Urothelium cell line (cell line): ENCODE measurements around the gene MAP3K7CL.
"Not testable (repeated sequence)": the region's sequence is repeated elsewhere in the genome, so short reads cannot be mapped to it uniquely, and the experiment has no call there.

Experiments used
- DNase-seq: peaks from one replicate; pipeline ENCODE4 v3.0.0; 2011; ENCODE audit warnings: low spot score, mixed read lengths
- FAIRE-seq: peaks from 2 replicates; lab custom pipeline; 2011; peaks lifted over from hg19 to GRCh38; lab: Jason Lieb, UNC

The MAP3K7CL gene

GRCh38 chr21:29166323-29166722 is 35.9 kb downstream of the MAP3K7CL start:
- DNase-seq: no peak
- FAIRE-seq: no peak

GRCh38 chr21:29166853-29167252 is 36.4 kb downstream of the MAP3K7CL start:
- FAIRE-seq: no peak

GRCh38 chr21:29167481-29167880 is 37.0 kb downstream of the MAP3K7CL start:
- not testable (repeated sequence) for DNase-seq, FAIRE-seq

More at GRCh38 chr21:29166853-29167252, 36.4 kb downstream of the MAP3K7CL start:
- DNase-seq: no peak

- FAIRE-seq: peak; percentile 96
Measured at GRCh38 chr21:29168891-29169315, 38.5 kb downstream of the MAP3K7CL start.

GRCh38 chr21:29170944-29171343 is 40.5 kb downstream of the MAP3K7CL start:
- DNase-seq: no peak
- FAIRE-seq: no peak

More at GRCh38 chr21:29168891-29169315, 38.5 kb downstream of the MAP3K7CL start:
- DNase-seq: peak; percentile 36

- peak; percentile 84 for FAIRE-seq
Measured at GRCh38 chr21:29172282-29172681, 41.8 kb downstream of the MAP3K7CL start.

GRCh38 chr21:29174607-29175013 is 44.2 kb downstream of the MAP3K7CL start:
- DNase-seq (no peak), FAIRE-seq (peak; percentile 53)

More at GRCh38 chr21:29172282-29172681, 41.8 kb downstream of the MAP3K7CL start:
- DNase-seq: no peak

- FAIRE-seq: peak; percentile 40
Measured at GRCh38 chr21:29175408-29176134, 45.1 kb downstream of the MAP3K7CL start.

GRCh38 chr21:29176471-29177120 is 46.2 kb downstream of the MAP3K7CL start:
- no peak for FAIRE-seq
- DNase-seq: no peak

More at GRCh38 chr21:29175408-29176134, 45.1 kb downstream of the MAP3K7CL start:
- no peak for DNase-seq

- no peak for FAIRE-seq
Measured at GRCh38 chr21:29177800-29178199, 47.4 kb downstream of the MAP3K7CL start.

GRCh38 chr21:29178926-29179325 is 48.5 kb downstream of the MAP3K7CL start:
- FAIRE-seq (no peak), DNase-seq (no peak)

More at GRCh38 chr21:29177800-29178199, 47.4 kb downstream of the MAP3K7CL start:
- no peak for DNase-seq

- FAIRE-seq (no peak), DNase-seq (no peak)
Measured at GRCh38 chr21:29179503-29179902, 49.1 kb downstream of the MAP3K7CL start.

- peak; percentile 87 for DNase-seq
- peak; percentile 78 for FAIRE-seq
Measured at GRCh38 chr21:29181799-29182470, 51.5 kb downstream of the MAP3K7CL start.

- FAIRE-seq: no peak
- no peak for DNase-seq
Measured at GRCh38 chr21:29182691-29183092, 52.2 kb downstream of the MAP3K7CL start.

- no peak for FAIRE-seq
- no peak for DNase-seq
Measured at GRCh38 chr21:29184037-29184436, 53.6 kb downstream of the MAP3K7CL start.

- FAIRE-seq (no peak), DNase-seq (no peak)
Measured at GRCh38 chr21:29185172-29185571, 54.7 kb downstream of the MAP3K7CL start.

- FAIRE-seq: no peak
- no peak for DNase-seq
Measured at GRCh38 chr21:29185633-29186032, 55.2 kb downstream of the MAP3K7CL start.

- DNase-seq (no peak), FAIRE-seq (no peak)
Measured at GRCh38 chr21:29186246-29186645, 55.8 kb downstream of the MAP3K7CL start.

GRCh38 chr21:29187944-29188343 is 57.5 kb downstream of the MAP3K7CL start:
- FAIRE-seq (peak; percentile 52), DNase-seq (peak; percentile 82)

GRCh38 chr21:29189353-29189752 is 58.9 kb downstream of the MAP3K7CL start:
- DNase-seq: no peak
- FAIRE-seq: no peak

GRCh38 chr21:29190923-29191331 is 60.5 kb downstream of the MAP3K7CL start:
- no peak for DNase-seq
- no peak for FAIRE-seq
